GM23248 (cell line): Measurements from ENCODE around the gene GPR176.

Experiments used
- EZH2 ChIP-seq: fragments of 200-600 bp; sonication (generic); IDR thresholded peaks from 2 replicates; pipeline ENCODE4 v1.6.1; 2018; ENCODE audit warnings: antibody characterized with exemption, mild to moderate bottlenecking; ENCODE audit not compliant: insufficient read depth, poor library complexity, severe bottlenecking
- EZH2phosphoT487 ChIP-seq: fragments of 200-600 bp; sonication (generic); IDR thresholded peaks from 2 replicates; pipeline ENCODE4 v1.6.1; 2018; ENCODE audit warnings: antibody characterized with exemption, moderate library complexity, mild to moderate bottlenecking, low read depth; ENCODE audit not compliant: insufficient read depth

- no peak for TF ChIP-seq EZH2phosphoT487
- no peak for TF ChIP-seq EZH2
Measured at GRCh38 chr15:39873978-39874377, 46.1 kb downstream of the GPR176 start.
